ENCODE data around the gene PIGU. TPM values are rescaled to one million over a fixed set of nuclear protein-coding genes. Genes with fewer than 3 reads are reported as not detected.

PIGU gene
- total RNA-seq, 1 experiment from 2014 or later: 25.1 TPM

GRCh38 chr20:34574861-34575260, 102.0 kb downstream of the PIGU start:
- BruUV-seq (replicated peaks): no TSS peak
- Histone ChIP-seq H3K9ac (ENCODE audit: low read length) (no peak overlapping the region), H3K79me2 (ENCODE audit: insufficient read depth, low read length) (no peaks in the 10 kb centered on the region), H3K27me3 (ENCODE audit: insufficient read depth, low read length) (no peaks in the 10 kb centered on the region), H3K9me2 (ENCODE audit: insufficient read depth) (no peaks in the 10 kb centered on the region), H4K20me1 (ENCODE audit: insufficient read depth) (no peaks in the 10 kb centered on the region), H3K9me3 (ENCODE audit: control insufficient read depth in 1 of 2, insufficient read depth in 1 of 2, low read depth in 1 of 2, low read length in 2 of 2) (no peaks in the 10 kb centered on the region), H3K4me1 (ENCODE audit: control insufficient read depth in 1 of 2, insufficient read depth in 2 of 2, low read length in 2 of 2) (peaks cover 0 to 8% of the 10 kb centered on the region in 2 experiments; a peak in 1 of 4 replicates), H2AFZ (ENCODE audit: low read depth, low read length, poor library complexity, severe bottlenecking) (no peak overlapping the region), H3K36me3 (ENCODE audit: control insufficient read depth in 1 of 2, insufficient read depth in 2 of 2, low read length in 2 of 2) (0 out of 4 replicates have a peak, but pooled peaks cover 2 to 4% of the 10 kb centered on the region in 2 experiments), H3K27ac (ENCODE audit: low read depth, low read length) (no peak overlapping the region), H3K4me2 (ENCODE audit: low read length) (no peak overlapping the region), H3K4me3 (replicated peaks in 1 of 2; ENCODE audit: low read depth in 1 of 2, low read length in 2 of 2) (no peak overlapping the region)
- TF ChIP-seq RAD21 (IDR thresholded peaks at IDR 0.05; ENCODE audit: low read depth) (no peak), REST (IDR thresholded peaks at IDR 0.05; ENCODE audit: low read depth) (no peak), ELF1 (IDR thresholded peaks at IDR 0.05; ENCODE audit: borderline replicate concordance, low read depth) (no peak), SIN3A (IDR thresholded peaks at IDR 0.05; ENCODE audit: low read depth) (no peak), ATF3 (IDR thresholded peaks at IDR 0.05) (no peak), POLR2AphosphoS5 (IDR thresholded peaks at IDR 0.05; ENCODE audit: low read depth, low read length) (no peak), ZFX (IDR thresholded peaks at IDR 0.05) (no peak), EZH2phosphoT487 (IDR thresholded peaks at IDR 0.05; ENCODE audit: borderline replicate concordance) (no peak), JUND (IDR thresholded peaks at IDR 0.05) (no peak), YY1 (IDR thresholded peaks at IDR 0.05; ENCODE audit: extremely low read depth, insufficient replicate concordance, low read depth, low read length) (no peak), CBX3 (IDR thresholded peaks at IDR 0.05; ENCODE audit: low read depth) (no peak), ZNF274 (IDR thresholded peaks at IDR 0.05; ENCODE audit: low read depth, low read length) (no peak), CEBPB (IDR thresholded peaks at IDR 0.05; ENCODE audit: low read depth) (no peak), FOSL1 (IDR thresholded peaks at IDR 0.05; ENCODE audit: low read depth) (no peak), MAX (IDR thresholded peaks at IDR 0.05) (no peak), POLR2A (IDR thresholded peaks at IDR 0.05; ENCODE audit: borderline replicate concordance, extremely low read depth, insufficient read depth, insufficient read length) (no peak), EGR1 (IDR thresholded peaks at IDR 0.05; ENCODE audit: low read depth) (no peak), CTCF (IDR thresholded peaks at IDR 0.05 in 2 of 3, conservative IDR thresholded peaks at IDR 0.05 in 1 of 3; ENCODE audit: borderline replicate concordance in 1 of 3, insufficient read depth in 1 of 3, low read depth in 2 of 3, low read length in 2 of 3) (no peak)
- DNase-seq (ENCODE audit: low read depth, low spot score) (no peak), ATAC-seq (no peak)
- intact Hi-C loops (cut with micrococcal nuclease): no loop called here
- ChIA-PET CTCF (no interaction called here), RAD21 (ENCODE audit: low non-redundant PET in 1 of 2, low total read pairs in 2 of 2, uncharacterized antibody in 2 of 2, unreplicated experiment in 2 of 2) (no interaction called here), POLR2A (no interaction called here)
